Skeletal muscle satellite cell (primary cell): ENCODE measurements around the gene SMYD3.

Experiments used
- H3K27me3 ChIP-seq: 2 replicates; pipeline ENCODE4 v1.7.0; 2013; ENCODE audit warnings: low read length; ENCODE audit not compliant: control insufficient read depth, insufficient read depth
- H3K36me3 ChIP-seq: 2 replicates; pipeline ENCODE4 v1.7.0; 2013; ENCODE audit warnings: mild to moderate bottlenecking, control low read depth, low read length; ENCODE audit not compliant: insufficient read depth
- H3K4me1 ChIP-seq: 2 replicates; pipeline ENCODE4 v1.7.0; 2013; ENCODE audit warnings: low read length; ENCODE audit not compliant: control insufficient read depth, insufficient read depth
- H3K4me2 ChIP-seq: 2 replicates; pipeline ENCODE4 v1.7.0; 2013; ENCODE audit warnings: mild to moderate bottlenecking, low read length
- H3K4me3 ChIP-seq: 2 replicates; pipeline ENCODE4 v1.7.0; 2013; ENCODE audit warnings: low read length
- H3K9ac ChIP-seq: 2 replicates; pipeline ENCODE4 v1.7.0; 2013; ENCODE audit warnings: mild to moderate bottlenecking, low read depth, low read length, moderate library complexity
- H3K9me3 ChIP-seq: replicated peaks from 2 replicates; pipeline ENCODE4 v1.7.0; 2013; ENCODE audit warnings: mild to moderate bottlenecking, control low read depth, low read length

The SMYD3 gene

GRCh38 chr1:246020211-246020954, 486.7 kb downstream of the SMYD3 start:
- Histone ChIP-seq H3K36me3 (no peaks in the 10 kb centered on the region), H3K9ac (no peak overlapping the region), H3K4me3 (no peak overlapping the region), H3K4me2 (no peak overlapping the region), H3K9me3 (no peaks in the 10 kb centered on the region), H3K4me1 (no peaks in the 10 kb centered on the region), H3K27me3 (no peaks in the 10 kb centered on the region)

- Histone ChIP-seq H3K9ac (no peak overlapping the region), H3K4me3 (no peak overlapping the region), H3K4me2 (no peak overlapping the region), H3K36me3 (no peaks in the 10 kb centered on the region), H3K27me3 (no peaks in the 10 kb centered on the region), H3K9me3 (no peaks in the 10 kb centered on the region), H3K4me1 (no peaks in the 10 kb centered on the region)
Measured at GRCh38 chr1:246018146-246018545, 488.9 kb downstream of the SMYD3 start.

- Histone ChIP-seq H3K4me2 (no peak overlapping the region), H3K36me3 (no peaks in the 10 kb centered on the region), H3K4me1 (no peaks in the 10 kb centered on the region), H3K9ac (no peak overlapping the region), H3K27me3 (no peaks in the 10 kb centered on the region), H3K9me3 (no peaks in the 10 kb centered on the region), H3K4me3 (no peak overlapping the region)
Measured at GRCh38 chr1:246012341-246012740, 494.7 kb downstream of the SMYD3 start.

GRCh38 chr1:246010386-246010785, 496.7 kb downstream of the SMYD3 start:
- H3K4me1 ChIP-seq, result peaks cover 3% of the 10 kb centered on the region
- no peak overlapping the region for H3K4me2 ChIP-seq
- no peaks in the 10 kb centered on the region for H3K27me3 ChIP-seq
- no peak overlapping the region for H3K4me3 ChIP-seq
- no peak overlapping the region for H3K9ac ChIP-seq
- no peaks in the 10 kb centered on the region for H3K9me3 ChIP-seq
- H3K36me3 ChIP-seq, result no peaks in the 10 kb centered on the region

GRCh38 chr1:246008363-246008831, 498.7 kb downstream of the SMYD3 start:
- peaks cover 13% of the 10 kb centered on the region for H3K4me1 ChIP-seq
- H3K9me3 ChIP-seq, result no peaks in the 10 kb centered on the region
- no peak overlapping the region for H3K4me2 ChIP-seq
- no peak overlapping the region for H3K4me3 ChIP-seq
- H3K9ac ChIP-seq, result no peak overlapping the region
- H3K36me3 ChIP-seq, result no peaks in the 10 kb centered on the region
- H3K27me3 ChIP-seq, result no peaks in the 10 kb centered on the region

- no peaks in the 10 kb centered on the region for H3K9me3 ChIP-seq
- no peak overlapping the region for H3K9ac ChIP-seq
- H3K27me3 ChIP-seq, result no peaks in the 10 kb centered on the region
- H3K4me2 ChIP-seq, result no peak overlapping the region
- H3K4me3 ChIP-seq, result no peak overlapping the region
- no peaks in the 10 kb centered on the region for H3K36me3 ChIP-seq
- H3K4me1 ChIP-seq, result peaks cover 21% of the 10 kb centered on the region
Measured at GRCh38 chr1:246005067-246005466, 502.0 kb downstream of the SMYD3 start.

- Histone ChIP-seq H3K36me3 (no peaks in the 10 kb centered on the region), H3K4me2 (no peak overlapping the region), H3K4me1 (peaks cover 21% of the 10 kb centered on the region), H3K4me3 (no peak overlapping the region), H3K9ac (no peak overlapping the region), H3K9me3 (no peaks in the 10 kb centered on the region), H3K27me3 (no peaks in the 10 kb centered on the region)
Measured at GRCh38 chr1:246004301-246004700, 502.8 kb downstream of the SMYD3 start.

- no peaks in the 10 kb centered on the region for H3K9me3 ChIP-seq
- H3K27me3 ChIP-seq, result no peaks in the 10 kb centered on the region
- no peak overlapping the region for H3K4me2 ChIP-seq
- no peak overlapping the region for H3K9ac ChIP-seq
- no peak overlapping the region for H3K4me3 ChIP-seq
- peaks cover 21% of the 10 kb centered on the region for H3K4me1 ChIP-seq
- no peaks in the 10 kb centered on the region for H3K36me3 ChIP-seq
Measured at GRCh38 chr1:246003442-246003730, 503.7 kb downstream of the SMYD3 start.

GRCh38 chr1:246002725-246003441, 504.2 kb downstream of the SMYD3 start:
- peaks cover 24% of the 10 kb centered on the region for H3K4me1 ChIP-seq
- H3K27me3 ChIP-seq, result no peaks in the 10 kb centered on the region
- H3K9ac ChIP-seq, result no peak overlapping the region
- H3K9me3 ChIP-seq, result no peaks in the 10 kb centered on the region
- H3K4me2 ChIP-seq, result no peak overlapping the region
- no peak overlapping the region for H3K4me3 ChIP-seq
- H3K36me3 ChIP-seq, result no peaks in the 10 kb centered on the region

GRCh38 chr1:246001837-246002230, 505.2 kb downstream of the SMYD3 start:
- Histone ChIP-seq H3K27me3 (no peaks in the 10 kb centered on the region), H3K4me3 (no peak overlapping the region), H3K36me3 (no peaks in the 10 kb centered on the region), H3K9ac (no peak overlapping the region), H3K4me2 (no peak overlapping the region), H3K9me3 (no peaks in the 10 kb centered on the region), H3K4me1 (peaks cover 31% of the 10 kb centered on the region)

GRCh38 chr1:246001142-246001836, 505.8 kb downstream of the SMYD3 start:
- Histone ChIP-seq H3K27me3 (no peaks in the 10 kb centered on the region), H3K4me3 (no peak overlapping the region), H3K4me1 (peaks cover 31% of the 10 kb centered on the region), H3K36me3 (no peaks in the 10 kb centered on the region), H3K9me3 (no peaks in the 10 kb centered on the region), H3K9ac (no peak overlapping the region), H3K4me2 (no peak overlapping the region)
